Measurements from ENCODE around the gene PRIMPOL. TPM values are rescaled to one million over a fixed set of nuclear protein-coding genes. Genes with fewer than 3 reads are reported as not detected.
A peak's percentile ranks its signal among the peaks of the same experiment; 100 is the strongest.
"Not testable (repeated sequence)": the region's sequence is repeated elsewhere in the genome, so short reads cannot be mapped to it uniquely, and the experiment has no call there.

Gene PRIMPOL
- 10 to 100 TPM; 23.6 to 35.7 TPM for total RNA-seq

GRCh38 chr4:184649026-184649970 is at the start of gene PRIMPOL, which contains the start of gene CASP3:
TSS of gene PRIMPOL (plus strand) at chr4:184649738. CDS start at chr4:184657141, 7,403 bp downstream.
TSS of gene CASP3 (minus strand) at chr4:184649447. CDS start at chr4:184638453, 10,994 bp downstream.
- DNase-seq (ENCODE audit: low spot score) = peak; percentile 67
- Histone ChIP-seq H3K36me3 (no peaks in the 10 kb centered on the region), H3K27ac (peak within 1 kb of the TSS; percentile 99), H3K27me3 (replicated peaks; ENCODE audit: insufficient read depth) (no peaks in the 10 kb centered on the region), H3K4me1 (ENCODE audit: control insufficient read depth in 1 of 2, low read depth in 2 of 2) (peaks cover 35 to 46% of the 10 kb centered on the region in 2 donors), H3K4me3 (peak within 1 kb of the TSS; percentile 84), H3K9me3 (no peaks in the 10 kb centered on the region)
- peak; percentile 19 for TF ChIP-seq CTCF (IDR thresholded peaks at IDR 0.05)
- peak; percentile 92 for ATAC-seq (ENCODE audit: insufficient number of reproducible peaks, low FRiP score, low read depth)

GRCh38 chr4:184600982-184601381 is 48.6 kb upstream of the PRIMPOL start:
- not testable (repeated sequence) for ATAC-seq (ENCODE audit: insufficient number of reproducible peaks, low FRiP score, low read depth); H3K4me3 ChIP-seq; H3K27ac ChIP-seq; H3K36me3 ChIP-seq; H3K27me3 ChIP-seq (replicated peaks; ENCODE audit: insufficient read depth); H3K9me3 ChIP-seq; H3K4me1 ChIP-seq (ENCODE audit: control insufficient read depth in 1 of 2, low read depth in 2 of 2); DNase-seq (ENCODE audit: low spot score)

- ATAC-seq (ENCODE audit: insufficient number of reproducible peaks, low FRiP score, low read depth); DNase-seq (ENCODE audit: low spot score); H3K4me1 ChIP-seq (ENCODE audit: control insufficient read depth in 1 of 2, low read depth in 2 of 2); H3K36me3 ChIP-seq; H3K4me3 ChIP-seq; H3K27me3 ChIP-seq (replicated peaks; ENCODE audit: insufficient read depth); H3K27ac ChIP-seq; H3K9me3 ChIP-seq: not testable (repeated sequence)
Observed at GRCh38 chr4:184602857-184603256, 46.7 kb upstream of the PRIMPOL start.

- not testable (repeated sequence) for DNase-seq (ENCODE audit: low spot score); H3K4me3 ChIP-seq; ATAC-seq (ENCODE audit: insufficient number of reproducible peaks, low FRiP score, low read depth); H3K9me3 ChIP-seq; H3K27ac ChIP-seq; H3K27me3 ChIP-seq (replicated peaks; ENCODE audit: insufficient read depth); H3K4me1 ChIP-seq (ENCODE audit: control insufficient read depth in 1 of 2, low read depth in 2 of 2); H3K36me3 ChIP-seq
Observed at GRCh38 chr4:184607429-184607828, 42.1 kb upstream of the PRIMPOL start.

GRCh38 chr4:184612074-184612473 is 37.5 kb upstream of the PRIMPOL start:
- no peak for TF ChIP-seq CTCF (IDR thresholded peaks at IDR 0.05)
- H3K9me3 ChIP-seq = no peaks in the 10 kb centered on the region
- no peak for ATAC-seq (ENCODE audit: insufficient number of reproducible peaks, low FRiP score, low read depth)

GRCh38 chr4:184613405-184613804 is 36.1 kb upstream of the PRIMPOL start:
- H3K9me3 ChIP-seq = no peaks in the 10 kb centered on the region
- H3K27me3 ChIP-seq (replicated peaks; ENCODE audit: insufficient read depth) = no peaks in the 10 kb centered on the region
- H3K4me3 ChIP-seq = no peak overlapping the region
- H3K4me1 ChIP-seq (ENCODE audit: control insufficient read depth in 1 of 2, low read depth in 2 of 2) = no peaks in the 10 kb centered on the region
- DNase-seq (ENCODE audit: low spot score) (no peak), ATAC-seq (ENCODE audit: insufficient number of reproducible peaks, low FRiP score, low read depth) (no peak)
- no peak for TF ChIP-seq CTCF (IDR thresholded peaks at IDR 0.05)
- no peak overlapping the region for H3K27ac ChIP-seq
- H3K36me3 ChIP-seq = no peaks in the 10 kb centered on the region

More at GRCh38 chr4:184612074-184612473, 37.5 kb upstream of the PRIMPOL start:
- no peaks in the 10 kb centered on the region for H3K4me1 ChIP-seq (ENCODE audit: control insufficient read depth in 1 of 2, low read depth in 2 of 2)
- no peaks in the 10 kb centered on the region for H3K36me3 ChIP-seq
- no peak overlapping the region for H3K4me3 ChIP-seq
- no peak overlapping the region for H3K27ac ChIP-seq
- H3K27me3 ChIP-seq (replicated peaks; ENCODE audit: insufficient read depth) = no peaks in the 10 kb centered on the region
- DNase-seq (ENCODE audit: low spot score) = no peak

Measured in thoracic aorta (tissue), 2 donors.